Fibroblast of gingiva (primary cell): Measurements from ENCODE around the gene WASF2.
"Not testable (repeated sequence)": the region's sequence is repeated elsewhere in the genome, so short reads cannot be mapped to it uniquely, and the experiment has no call there.

Source experiments
- DNase-seq: peaks from one replicate; pipeline ENCODE4 v3.0.0-alpha.2; 2011; ENCODE audit warnings: low read depth

The WASF2 gene

DNA sequence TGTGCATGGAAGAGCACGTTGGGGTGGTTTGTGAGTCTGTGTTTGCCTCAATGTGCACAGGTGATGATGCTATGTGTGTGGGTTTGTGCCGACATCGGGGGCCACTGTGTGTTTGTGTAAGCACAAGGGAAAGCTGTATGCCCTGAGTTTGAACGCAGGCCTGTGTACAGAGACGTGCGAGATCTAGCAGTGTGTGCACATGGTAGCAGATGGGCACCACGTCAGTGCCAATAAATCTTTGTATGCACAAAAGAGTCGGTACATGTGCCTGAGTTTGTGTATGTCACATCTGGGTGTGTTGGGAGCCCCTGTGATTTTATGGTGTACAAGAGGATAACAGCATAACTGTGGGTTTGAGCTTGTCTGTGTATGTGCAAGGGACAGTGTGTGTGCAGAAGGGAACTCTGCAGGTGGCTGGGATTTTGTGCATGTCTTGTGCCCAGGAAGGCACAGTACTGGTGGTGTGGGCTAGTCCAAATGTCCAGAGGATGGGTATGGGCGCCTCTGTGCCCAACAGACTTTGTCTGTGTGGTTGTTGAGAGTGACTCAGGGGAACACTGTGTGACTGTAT, 32.0 kb upstream of the WASF2 start:
- DNase-seq = no peak

DNA sequence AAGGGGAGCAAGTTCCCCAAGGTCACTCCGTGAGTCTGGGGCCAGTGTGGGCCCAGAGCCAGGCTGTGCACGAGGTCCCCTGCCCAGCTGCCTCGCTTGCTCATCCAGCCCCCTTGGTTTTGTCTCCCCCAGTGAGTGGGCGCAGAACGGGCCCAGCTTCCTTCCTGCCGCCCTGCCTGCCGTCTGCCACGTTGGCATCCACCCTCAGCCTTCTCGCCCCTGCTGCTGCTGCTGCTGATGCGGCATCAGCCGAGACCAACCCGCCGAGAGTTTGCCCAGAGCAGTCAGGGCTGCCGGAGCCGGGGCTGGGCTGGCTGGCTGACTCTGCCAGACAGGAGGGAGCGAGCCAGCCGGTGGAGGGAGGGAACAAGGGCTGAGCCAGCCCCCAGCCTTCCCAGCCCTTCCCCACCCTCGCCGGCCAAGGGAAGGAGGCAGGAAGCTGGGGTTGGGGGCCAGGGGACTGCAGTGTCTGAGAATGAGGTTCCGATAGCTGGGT, 31.4 kb upstream of the WASF2 start:
- DNase-seq = no peak

DNA sequence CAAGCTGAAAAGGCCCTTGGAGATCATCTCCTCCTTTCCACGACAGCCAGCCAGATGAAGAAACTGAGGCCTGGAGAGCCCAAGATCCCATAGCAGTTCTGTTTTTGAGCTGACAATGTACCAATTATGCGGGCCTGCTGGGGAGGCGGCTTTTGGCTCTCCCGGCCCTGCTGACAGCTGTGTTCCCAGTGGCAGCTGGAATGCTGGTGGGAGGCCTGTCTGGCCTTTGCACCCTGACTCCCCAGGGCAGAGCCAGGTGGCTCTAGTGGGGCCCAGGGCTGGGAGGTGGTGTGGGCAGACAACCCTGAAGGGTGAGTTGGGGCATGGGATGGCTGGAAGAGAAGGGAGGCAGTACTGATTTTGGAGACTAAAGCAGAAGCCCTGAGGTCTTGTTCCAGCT, 30.7 kb upstream of the WASF2 start:
- no peak for DNase-seq

DNA sequence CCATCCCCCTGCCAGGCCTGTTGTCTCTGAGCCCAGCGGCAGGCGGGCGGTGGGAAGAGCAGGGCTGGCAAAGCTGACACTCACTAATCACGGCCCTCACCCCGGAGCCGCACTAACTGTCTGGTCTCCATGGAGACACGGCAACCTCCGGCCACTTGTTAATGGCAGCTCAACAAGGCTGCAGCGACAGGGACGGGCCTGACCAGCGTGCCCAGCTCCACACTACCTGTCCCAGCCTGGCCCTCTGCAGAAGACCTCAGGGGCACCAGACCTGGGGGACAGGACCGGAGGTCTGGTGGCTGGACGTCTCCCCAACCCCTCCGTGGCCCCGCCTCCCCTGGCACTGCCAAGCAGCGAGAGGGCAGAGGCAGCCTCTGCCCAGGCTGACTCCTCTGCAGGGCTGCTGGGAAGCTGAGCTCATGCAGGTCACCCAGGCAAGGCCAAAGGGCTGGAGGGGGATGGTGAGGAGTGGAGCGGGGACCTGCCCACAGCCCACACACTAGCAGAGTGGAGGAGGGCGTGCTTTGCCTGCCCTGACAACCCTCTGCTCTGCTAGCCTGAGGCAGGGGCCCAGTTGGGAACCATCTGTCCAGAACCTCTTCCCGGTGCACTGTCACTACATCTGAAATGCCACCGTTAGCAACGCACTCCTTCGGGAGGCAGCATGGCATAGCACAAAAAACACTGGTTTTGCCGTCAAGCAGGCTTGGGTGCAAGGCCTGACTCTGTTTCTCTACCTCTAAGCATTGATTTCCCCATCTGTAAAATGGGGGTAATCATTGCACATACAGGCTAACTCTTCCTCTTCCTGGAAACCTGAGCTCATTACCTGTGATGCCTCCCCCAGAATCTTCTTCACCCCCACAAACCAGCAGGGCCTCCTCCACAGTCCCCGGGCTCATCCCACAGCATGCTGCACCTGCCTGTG, 29.6 kb upstream of the WASF2 start:
- no peak for DNase-seq

GRCh38 chr1:27518808-27519207, 28.8 kb upstream of the WASF2 start:
- no peak for DNase-seq

GRCh38 chr1:27517907-27518718, 28.1 kb upstream of the WASF2 start:
- no peak for DNase-seq

- no peak for DNase-seq
Measured at GRCh38 chr1:27517301-27517700, 27.3 kb upstream of the WASF2 start.

GRCh38 chr1:27515626-27516025, 25.7 kb upstream of the WASF2 start:
- DNase-seq = no peak

GRCh38 chr1:27513958-27514357, 24.0 kb upstream of the WASF2 start:
- no peak for DNase-seq

DNA sequence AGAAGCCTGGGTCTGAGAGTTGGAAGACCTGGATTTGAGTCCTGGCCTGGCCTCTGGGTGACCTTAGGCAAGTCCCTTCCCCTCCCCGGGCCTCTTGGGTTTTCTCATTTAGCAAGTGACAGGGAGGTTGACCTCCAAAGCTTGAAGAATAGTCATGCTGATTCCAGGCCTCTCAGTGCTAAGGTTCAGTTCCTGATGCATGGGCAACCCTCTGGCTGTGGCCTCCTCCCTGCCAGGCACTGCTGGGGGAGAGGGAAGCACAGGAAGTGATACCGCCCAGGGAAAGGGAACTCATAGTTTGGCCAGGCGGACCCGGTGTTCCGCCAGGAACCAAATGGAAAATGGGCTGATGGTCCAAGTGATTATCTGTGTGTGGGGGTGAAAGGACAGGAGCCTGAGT, 23.6 kb upstream of the WASF2 start:
- no peak for DNase-seq

DNA sequence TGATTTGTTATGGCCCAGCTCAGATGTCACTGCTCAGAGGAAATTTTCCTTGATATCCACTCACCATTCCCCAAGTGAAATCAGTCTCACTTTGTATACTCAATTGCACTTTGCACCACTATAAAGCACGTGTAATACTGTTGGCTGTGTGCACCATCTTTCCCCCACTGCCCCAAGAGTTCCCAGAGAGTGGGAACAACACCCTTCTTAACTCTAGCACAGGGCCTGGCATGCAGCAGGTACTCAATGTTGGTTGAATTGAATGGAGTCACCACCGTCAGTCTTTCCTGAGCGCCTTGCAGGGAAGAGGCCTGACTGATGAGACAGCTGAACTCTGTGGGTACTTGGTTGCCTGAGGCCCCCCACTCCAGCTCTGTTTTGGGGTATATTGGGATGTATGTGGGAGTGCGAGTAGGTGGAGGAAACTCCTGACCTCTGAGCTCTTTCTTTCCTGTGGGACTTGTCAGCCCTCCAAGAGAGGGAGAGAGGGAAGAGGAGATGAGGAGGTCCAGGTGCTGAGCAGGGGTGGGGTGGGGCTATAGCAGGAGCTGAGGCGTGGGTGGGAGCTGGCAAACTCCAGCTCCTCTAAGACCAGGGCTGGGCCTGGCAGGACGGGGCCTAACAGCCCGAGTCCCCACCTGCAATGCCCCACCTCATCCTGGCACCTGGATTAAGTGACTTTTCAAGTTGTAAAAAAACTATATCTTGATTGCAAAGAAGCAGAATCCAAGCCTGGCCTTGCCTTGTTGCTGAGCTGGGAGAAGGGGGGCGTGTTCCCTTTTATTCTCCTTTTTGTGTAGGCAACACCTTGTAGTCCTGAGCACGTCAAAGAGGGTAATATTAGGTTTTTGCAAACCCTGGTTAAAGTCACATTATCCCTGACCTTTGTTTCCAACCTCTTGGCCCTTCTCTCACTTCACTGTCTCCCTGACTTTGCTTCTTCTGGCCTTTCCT, 19.4 kb upstream of the WASF2 start:
- DNase-seq = no peak

GRCh38 chr1:27507960-27508665, 18.1 kb upstream of the WASF2 start:
- no peak for DNase-seq

GRCh38 chr1:27506703-27507102, 16.7 kb upstream of the WASF2 start:
- no peak for DNase-seq

- no peak for DNase-seq
Measured at GRCh38 chr1:27505420-27505680, 15.4 kb upstream of the WASF2 start.

GRCh38 chr1:27504588-27505419, 14.8 kb upstream of the WASF2 start:
- peak; percentile 77 for DNase-seq

DNA sequence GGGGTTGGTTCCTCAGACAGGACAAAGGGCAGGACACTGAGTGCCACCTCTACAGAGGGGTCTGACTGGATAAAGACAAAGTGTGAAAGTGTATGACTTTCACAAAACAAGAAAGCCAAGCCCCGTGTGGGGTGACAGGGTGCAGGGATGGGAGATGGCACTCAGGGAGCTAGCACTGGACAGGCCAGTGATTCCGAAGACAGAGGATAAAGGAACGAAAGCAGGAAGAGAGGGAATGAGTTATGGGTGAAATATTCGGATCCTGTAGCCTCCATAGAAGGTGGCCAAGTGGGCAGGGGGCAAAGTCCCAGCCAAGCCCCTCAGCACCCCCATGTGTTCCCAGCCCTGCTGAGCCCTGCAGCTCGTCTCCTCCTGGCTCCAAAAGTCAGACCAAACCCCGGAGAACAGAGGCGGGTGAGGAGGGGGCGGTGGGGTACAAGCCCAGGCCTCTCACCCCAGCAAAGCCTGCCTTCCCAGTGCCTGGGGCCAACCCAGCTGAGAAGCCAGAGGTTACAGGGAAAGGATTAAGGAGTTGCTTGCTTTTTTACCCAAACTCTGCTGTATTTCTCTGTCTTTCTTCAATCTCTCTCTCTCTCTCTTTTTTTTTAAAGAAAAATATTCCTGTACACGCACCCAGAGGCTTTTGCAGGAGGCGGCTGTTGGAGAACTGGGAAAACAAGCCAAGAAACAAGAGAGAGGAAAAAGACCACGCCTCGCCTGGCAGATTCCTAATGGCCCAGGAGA, 14.0 kb upstream of the WASF2 start:
- DNase-seq = no peak

DNA sequence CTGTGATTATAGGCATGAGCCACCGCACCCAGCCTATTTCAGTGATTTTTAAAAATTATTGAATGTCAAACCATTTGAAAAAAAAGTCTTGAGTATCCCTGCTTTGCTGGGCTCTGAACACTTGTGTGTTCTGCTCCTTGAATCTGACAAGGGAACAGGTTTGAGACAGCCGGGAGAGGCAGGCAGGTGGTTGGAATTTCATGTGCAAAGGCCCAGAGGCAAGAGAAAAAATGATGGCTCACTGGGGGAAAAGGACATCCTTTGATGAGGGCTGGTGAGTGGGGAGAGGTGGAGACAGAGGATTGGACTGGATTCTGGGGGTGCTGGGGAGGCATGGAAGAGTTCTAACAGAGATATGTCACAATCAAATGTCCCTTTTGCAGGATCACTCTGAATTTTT, 13.1 kb upstream of the WASF2 start:
- no peak for DNase-seq

DNA sequence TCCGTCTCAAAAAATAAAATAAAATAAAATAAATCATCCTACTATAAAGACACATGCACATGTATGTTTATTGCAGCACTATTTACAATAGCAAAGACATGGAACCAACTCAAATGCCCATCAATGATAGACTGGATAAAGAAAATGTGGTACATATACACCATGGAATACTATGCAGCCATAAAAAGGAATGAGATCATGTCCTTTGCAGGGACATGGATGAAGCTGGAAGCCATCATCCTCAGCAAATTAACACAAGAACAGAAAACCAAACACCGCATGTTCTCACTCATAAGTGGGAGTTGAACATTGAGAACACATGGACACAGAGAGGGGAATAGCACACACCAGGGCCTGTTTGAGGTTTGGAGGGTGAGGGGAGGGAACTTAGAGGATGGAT, 11.2 kb upstream of the WASF2 start:
- DNase-seq = not testable (repeated sequence)

- no peak for DNase-seq
Measured at GRCh38 chr1:27499142-27499541, 9.2 kb upstream of the WASF2 start.
